B cell (primary cell): Measurements from ENCODE around the gene SKOR1. TPM values are rescaled to one million over a fixed set of nuclear protein-coding genes. Genes with fewer than 3 reads are reported as not detected.

Experiments used
- ATAC-seq: fragments of 200-7000 bp; cut with Tn5 transposase; one replicate; pipeline ENCODE4 v1.10.0; 2021; ENCODE audit warnings: low read depth, mild to moderate bottlenecking, moderate number of reproducible peaks, moderate library complexity
- CTCF ChIA-PET: fragments of 350-600 bp; sonication (Branson Sonifier 250); formaldehyde crosslinking; loops from one replicate; lab custom pipeline; 2021; ENCODE audit warnings: antibody characterized with exemption, inconsistent platforms; lab: Charles Lee
- POLR2A ChIA-PET: fragments of 350-600 bp; sonication (Branson Sonifier 250); formaldehyde crosslinking; loops from one replicate; lab custom pipeline; 2021; ENCODE audit warnings: antibody characterized with exemption; lab: Charles Lee
- DNase-seq: peaks from one replicate; pipeline ENCODE4 v3.0.0; 2013
- H2AFZ ChIP-seq: 2 replicates; pipeline ENCODE4 v1.6.1; 2012; ENCODE audit warnings: mild to moderate bottlenecking, low read depth, low read length; ENCODE audit not compliant: insufficient read depth, poor library complexity, severe bottlenecking
- H3K27ac ChIP-seq, 2 donors: 1 replicate in 1 of 2; 2 replicates in 1 of 2; pipeline ENCODE4 v1.5.1; 2012 to 2013; ENCODE audit warnings: low read length in 2 of 2, mild to moderate bottlenecking in 2 of 2, moderate library complexity in 1 of 2
- H3K27me3 ChIP-seq, 4 experiments: fragments of 200-600 bp in 1 of 4; sonication (generic) in 1 of 4; replicated peaks in 1 of 4; 1 replicate in 2 of 4; 2 replicates in 2 of 4; pipeline versions ENCODE4 v1.6.1 to v1.7.0; 2013 to 2016; ENCODE audit warnings: low read length in 3 of 4, mild to moderate bottlenecking in 2 of 4, mixed read lengths in 1 of 4, moderate library complexity in 1 of 4; ENCODE audit not compliant: insufficient read depth in 4 of 4, control insufficient read depth in 3 of 4; ENCODE audit errors: control extremely low read depth in 1 of 4
- H3K36me3 ChIP-seq, 2 experiments: replicated peaks in 1 of 2; 1 replicate in 1 of 2; 2 replicates in 1 of 2; pipeline versions ENCODE4 v1.6.1 to v1.7.1; 2013; ENCODE audit warnings: low read length in 1 of 2; ENCODE audit not compliant: insufficient read depth in 2 of 2, control insufficient read depth in 1 of 2; ENCODE audit errors: control extremely low read depth in 1 of 2, extremely low read depth in 1 of 2
- H3K4me1 ChIP-seq, 2 donors: fragments of 200-600 bp in 1 of 2; sonication (generic) in 1 of 2; 1 replicate in 1 of 2; 2 replicates in 1 of 2; pipeline versions ENCODE4 v1.5.1 to v1.6.1; 2013 to 2017; ENCODE audit warnings: low read length in 2 of 2; ENCODE audit not compliant: control insufficient read depth in 2 of 2, insufficient read depth in 2 of 2
- H3K4me2 ChIP-seq: replicated peaks from 2 replicates; pipeline ENCODE3; 2012; ENCODE audit warnings: mild to moderate bottlenecking, low read depth, low read length; ENCODE audit not compliant: poor library complexity, severe bottlenecking
- H3K4me3 ChIP-seq, 5 experiments: fragments of 200-600 bp in 1 of 5; sonication (generic) in 1 of 5; 1 replicate in 3 of 5; 2 replicates in 2 of 5; pipeline versions ENCODE4 v1.5.1 to v1.7.0; 2011 to 2016; ENCODE audit warnings: low read length in 4 of 5, mild to moderate bottlenecking in 4 of 5, low read depth in 2 of 5, control low read depth in 1 of 5, moderate library complexity in 1 of 5; ENCODE audit not compliant: insufficient read depth in 1 of 5; ENCODE audit errors: control extremely low read depth in 1 of 5, extremely low read depth in 1 of 5
- H3K79me2 ChIP-seq: fragments of 200-600 bp; sonication (generic); one replicate; pipeline ENCODE4 v1.6.0; 2016; ENCODE audit warnings: low read length; ENCODE audit not compliant: control insufficient read depth, insufficient read depth
- H3K9ac ChIP-seq: fragments of 200-600 bp; sonication (generic); 2 replicates; pipeline ENCODE4 v1.6.1; 2017; ENCODE audit warnings: mild to moderate bottlenecking, low read length, moderate library complexity
- H3K9me3 ChIP-seq, 3 donors: one replicate each; pipeline versions ENCODE4 v1.6.1 to v1.7.1; 2013; ENCODE audit warnings: low read length in 2 of 3; ENCODE audit not compliant: control insufficient read depth in 2 of 3, insufficient read depth in 1 of 3; ENCODE audit errors: control extremely low read depth in 1 of 3
- H4K20me1 ChIP-seq: 2 replicates; pipeline ENCODE4 v1.6.0; 2012; ENCODE audit warnings: mild to moderate bottlenecking, low read length; ENCODE audit not compliant: insufficient read depth, control insufficient read depth, poor library complexity, severe bottlenecking
- H3K27ac Mint-ChIP-seq: one replicate; pipeline ENCODE4 v1.8.0; 2021; ENCODE audit warnings: mixed read lengths
- H3K27me3 Mint-ChIP-seq: one replicate; pipeline ENCODE4 v1.8.0; 2021; ENCODE audit warnings: mixed read lengths
- H3K4me1 Mint-ChIP-seq: one replicate; pipeline ENCODE4 v1.8.0; 2021; ENCODE audit warnings: mixed read lengths
- H3K4me3 Mint-ChIP-seq: one replicate; pipeline ENCODE4 v1.8.0; 2021; ENCODE audit warnings: mixed read lengths
- H3K9me3 Mint-ChIP-seq: one replicate; pipeline ENCODE4 v1.8.0; 2022; ENCODE audit warnings: mixed read lengths; ENCODE audit not compliant: insufficient read depth
- EZH2 ChIP-seq: IDR thresholded peaks from 2 replicates; pipeline ENCODE4 v1.6.1; 2012; ENCODE audit warnings: borderline replicate concordance, low read depth, mild to moderate bottlenecking, moderate library complexity, low read length; ENCODE audit not compliant: insufficient read depth, poor library complexity, severe bottlenecking
- WGBS: methylation state at CpG from one replicate; pipeline ENCODE4 v1.1.5; 2013; ENCODE audit warnings: missing lambda C conversion rate; ENCODE audit not compliant: insufficient coverage; 5-methylcytosine and 5-hydroxymethylcytosine counted together
- intact Hi-C: fragments of 100-400 bp; cut with micrococcal nuclease; formaldehyde crosslinking; loops from one replicate; pipeline ENCODE4 v1.10.0; 2022
- polyA plus RNA-seq: library from polyadenylated mRNA; depleted of rRNA; stranded (reverse); fragments of >200 nt; gene quantifications from 2 replicates; pipeline ENCODE4 v1.2.3, GENCODE V29; 2012
- total RNA-seq, 2 donors: library from RNA; stranded (reverse); fragments of 120-200 nt in 1 of 2; gene quantifications; 1 replicate in 1 of 2; 2 replicates in 1 of 2; pipeline versions ENCODE4 v1.2.3 to v1.2.4, GENCODE V29; 2013 to 2022
- TF ChIP-seq, protein P1 (sequence below): fragments of 200-600 bp; IDR thresholded peaks from one replicate; pipeline ENCODE4 v1.8.0; 2022; ENCODE audit warnings: antibody characterized with exemption, mild to moderate bottlenecking

Gene SKOR1
- total and polyA plus RNA-seq, 2 donors (not counting 1 experiment from before 2014, with no cell fraction given), result 0.37 to 0.67 TPM

DNA sequence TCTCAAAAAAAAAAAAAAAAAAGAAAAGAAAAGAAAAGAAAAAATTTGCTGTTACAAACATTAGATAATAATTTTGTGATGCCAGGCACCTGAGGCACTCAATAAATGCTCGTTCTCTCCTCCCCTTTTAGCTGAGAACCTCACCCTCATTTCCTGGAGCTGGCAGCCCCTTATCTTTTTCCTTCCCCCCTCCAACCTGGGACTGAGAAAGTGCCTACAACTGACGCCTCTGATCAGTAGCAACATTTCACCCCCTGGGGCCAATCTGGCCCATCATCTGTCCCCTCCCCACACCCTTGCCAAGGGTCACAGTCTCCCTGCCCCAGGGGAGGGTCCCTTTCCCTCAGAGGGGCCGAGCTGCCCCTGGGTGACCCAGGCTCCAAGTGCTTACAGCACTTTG, 27.1 kb downstream of the SKOR1 start:
- 84% methylated on average over 2 of the region's 3 CpGs for WGBS
- Histone ChIP-seq H3K4me1 (peaks cover 3 to 15% of the 10 kb centered on the region in 2 donors), H3K27ac (no peak overlapping the region), H3K4me2 (no peak overlapping the region), H3K9me3 (peaks cover 0 to 10% (median 5%) of the 10 kb centered on the region in 3 donors), H3K36me3 (no peaks in the 10 kb centered on the region), H3K4me3 (no peak overlapping the region), H2AFZ (no peak overlapping the region), H3K27me3 (peaks cover 0 to 8% (median 4%) of the 10 kb centered on the region in 4 experiments), H3K79me2 (no peaks in the 10 kb centered on the region), H4K20me1 (no peaks in the 10 kb centered on the region), H3K9ac (no peak overlapping the region)
- ChIA-PET POLR2A (interaction anchor here (0.6 kb wide), 2 partner anchors 12 kb away, joined by 5 to 7 read pairs; no protein-coding TSS in a partner anchor), CTCF (no interaction called here)
- DNase-seq (no peak), ATAC-seq (no peak)
- intact Hi-C loops, result no loop called here
- Mint-ChIP-seq H3K9me3 (peaks cover 2% of the 10 kb centered on the region), H3K4me1 (peaks cover 19% of the 10 kb centered on the region), H3K27me3 (peaks cover 10% of the 10 kb centered on the region), H3K4me3 (no peak overlapping the region), H3K27ac (no peak overlapping the region)
- no peak for TF ChIP-seq EZH2
- TF ChIP-seq, protein P1, sequence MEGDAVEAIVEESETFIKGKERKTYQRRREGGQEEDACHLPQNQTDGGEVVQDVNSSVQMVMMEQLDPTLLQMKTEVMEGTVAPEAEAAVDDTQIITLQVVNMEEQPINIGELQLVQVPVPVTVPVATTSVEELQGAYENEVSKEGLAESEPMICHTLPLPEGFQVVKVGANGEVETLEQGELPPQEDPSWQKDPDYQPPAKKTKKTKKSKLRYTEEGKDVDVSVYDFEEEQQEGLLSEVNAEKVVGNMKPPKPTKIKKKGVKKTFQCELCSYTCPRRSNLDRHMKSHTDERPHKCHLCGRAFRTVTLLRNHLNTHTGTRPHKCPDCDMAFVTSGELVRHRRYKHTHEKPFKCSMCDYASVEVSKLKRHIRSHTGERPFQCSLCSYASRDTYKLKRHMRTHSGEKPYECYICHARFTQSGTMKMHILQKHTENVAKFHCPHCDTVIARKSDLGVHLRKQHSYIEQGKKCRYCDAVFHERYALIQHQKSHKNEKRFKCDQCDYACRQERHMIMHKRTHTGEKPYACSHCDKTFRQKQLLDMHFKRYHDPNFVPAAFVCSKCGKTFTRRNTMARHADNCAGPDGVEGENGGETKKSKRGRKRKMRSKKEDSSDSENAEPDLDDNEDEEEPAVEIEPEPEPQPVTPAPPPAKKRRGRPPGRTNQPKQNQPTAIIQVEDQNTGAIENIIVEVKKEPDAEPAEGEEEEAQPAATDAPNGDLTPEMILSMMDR, result no peak

GRCh38 chr15:67853454-67853853, 28.1 kb downstream of the SKOR1 start:
- ATAC-seq (no peak), DNase-seq (no peak)
- H3K4me2 ChIP-seq, result no peak overlapping the region
- H3K9ac ChIP-seq, result no peak overlapping the region
- H3K27ac ChIP-seq, result no peak overlapping the region
- intact Hi-C loops, result no loop called here
- H3K4me3 ChIP-seq, result no peak overlapping the region
- no peak overlapping the region for H2AFZ ChIP-seq
- peak overlapping the region; percentile 32 for H3K27ac Mint-ChIP-seq
- ChIA-PET CTCF (interaction anchor here (0.7 to 1.9 kb wide), 3 partner anchors 9 to 453 kb away, joined by 3 to 8 read pairs (median 3); no protein-coding TSS in a partner anchor), POLR2A (no interaction called here)
- peaks cover 19% of the 10 kb centered on the region for H3K4me1 Mint-ChIP-seq
- TF ChIP-seq, protein P1, result no peak
- TF ChIP-seq EZH2, result no peak
- no peaks in the 10 kb centered on the region for H4K20me1 ChIP-seq
- H3K79me2 ChIP-seq, result no peaks in the 10 kb centered on the region
- WGBS, result no CpG with 5 or more reads among the region's 3 CpGs
- peaks cover 0 to 8% (median 4%) of the 10 kb centered on the region in 4 experiments for H3K27me3 ChIP-seq
- H3K27me3 Mint-ChIP-seq, result peaks cover 10% of the 10 kb centered on the region
- no peaks in the 10 kb centered on the region for H3K36me3 ChIP-seq
- H3K4me3 Mint-ChIP-seq, result no peak overlapping the region
- peaks cover 3 to 15% of the 10 kb centered on the region in 2 donors for H3K4me1 ChIP-seq
- peaks cover 2% of the 10 kb centered on the region for H3K9me3 Mint-ChIP-seq
- peaks cover 0 to 10% (median 5%) of the 10 kb centered on the region in 3 donors for H3K9me3 ChIP-seq
